Smooth muscle cell (in vitro differentiated cells): ENCODE results near the gene DOCK9. TPM values are rescaled to one million over a fixed set of nuclear protein-coding genes. Genes with fewer than 3 reads are reported as not detected.

Experiments
- DNase-seq: peaks from one replicate; lab custom pipeline; 2025; ENCODE audit not compliant: unreplicated experiment; lab: John Stamatoyannopoulos, UW
- H2AFZ ChIP-seq: fragments of 200-600 bp; sonication (generic); 2 replicates; pipeline ENCODE4 v1.6.0; 2016; ENCODE audit warnings: antibody characterized with exemption, low read depth, mild to moderate bottlenecking
- H3F3A ChIP-seq: fragments of 200-600 bp; sonication (generic); 2 replicates; pipeline ENCODE4 v1.6.0; 2017; ENCODE audit warnings: antibody characterized with exemption, low read depth
- H3K27ac ChIP-seq: fragments of 200-600 bp; sonication (generic); 2 replicates; pipeline ENCODE4 v1.5.1; 2016; ENCODE audit warnings: low read depth, mild to moderate bottlenecking
- H3K27me3 ChIP-seq: fragments of 200-600 bp; sonication (generic); 2 replicates; pipeline ENCODE4 v1.6.1; 2016; ENCODE audit warnings: low read depth, mild to moderate bottlenecking
- H3K36me3 ChIP-seq: fragments of 200-600 bp; sonication (generic); 2 replicates; pipeline ENCODE4 v1.5.1; 2016; ENCODE audit warnings: low read depth
- H3K4me1 ChIP-seq: fragments of 200-600 bp; sonication (generic); 2 replicates; pipeline ENCODE4 v1.5.1; 2016; ENCODE audit warnings: low read depth
- H3K4me2 ChIP-seq: fragments of 200-600 bp; sonication (generic); 2 replicates; pipeline ENCODE4 v1.6.0; 2016; ENCODE audit warnings: mild to moderate bottlenecking
- H3K4me3 ChIP-seq: fragments of 200-600 bp; sonication (generic); 2 replicates; pipeline ENCODE4 v1.5.1; 2016; ENCODE audit warnings: mild to moderate bottlenecking
- H3K79me2 ChIP-seq: fragments of 200-600 bp; sonication (generic); 2 replicates; pipeline ENCODE4 v1.6.0; 2016; ENCODE audit warnings: low read depth, mild to moderate bottlenecking
- H3K9ac ChIP-seq: fragments of 200-600 bp; sonication (generic); 2 replicates; pipeline ENCODE4 v1.6.0; 2016; ENCODE audit warnings: low read depth
- H3K9me3 ChIP-seq: fragments of 200-600 bp; sonication (generic); replicated peaks from 2 replicates; pipeline ENCODE4 v1.5.1; 2016; ENCODE audit warnings: low read depth
- H4K20me1 ChIP-seq: fragments of 200-600 bp; sonication (generic); 2 replicates; pipeline ENCODE4 v1.6.0; 2016; ENCODE audit warnings: low read depth
- CTCF ChIP-seq: fragments of 200-600 bp; sonication (generic); IDR thresholded peaks from 2 replicates; pipeline ENCODE4 v1.5.1; 2017; ENCODE audit warnings: borderline replicate concordance, mild to moderate bottlenecking, antibody characterized with exemption; ENCODE audit not compliant: insufficient read depth, poor library complexity, severe bottlenecking
- WGBS: methylation state at CpG from one replicate; pipeline ENCODE4 v1.1.7; 2016; ENCODE audit warnings: low lambda C conversion rate; 5-methylcytosine and 5-hydroxymethylcytosine counted together
- polyA plus RNA-seq: library from polyadenylated mRNA; unstranded; fragments of >200 nt; fragmentation: Nextera tagmentation; extraction: Ambion mirVana; gene quantifications from 2 replicates; pipeline ENCODE4 v1.2.1, GENCODE V29; 2016
- total RNA-seq: library from RNA; depleted of rRNA; stranded (reverse); fragments of >200 nt; gene quantifications from 2 replicates; pipeline ENCODE4 v1.2.3, GENCODE V29; 2014

The DOCK9 gene
- total and polyA plus RNA-seq, 2 experiments from 2014 or later, result 5.7 to 25.1 TPM

GRCh38 chr13:98803921-98804320 is 173.9 kb downstream of the DOCK9 start:
- no peaks in the 10 kb centered on the region for H3K79me2 ChIP-seq
- H2AFZ ChIP-seq, result no peak overlapping the region
- TF ChIP-seq CTCF, result no peak
- WGBS, result 97% methylated on average over 10 of the region's 10 CpGs
- no peak overlapping the region for H3K4me2 ChIP-seq
- no peak overlapping the region for H3K9ac ChIP-seq
- H3K36me3 ChIP-seq, result no peaks in the 10 kb centered on the region
- H3K9me3 ChIP-seq, result no peaks in the 10 kb centered on the region
- no peaks in the 10 kb centered on the region for H4K20me1 ChIP-seq
- H3K27ac ChIP-seq, result no peak overlapping the region
- no peak for DNase-seq
- H3K27me3 ChIP-seq, result no peaks in the 10 kb centered on the region
- no peaks in the 10 kb centered on the region for H3K4me1 ChIP-seq
- H3F3A ChIP-seq, result no peaks in the 10 kb centered on the region
- H3K4me3 ChIP-seq, result no peak overlapping the region

DNA sequence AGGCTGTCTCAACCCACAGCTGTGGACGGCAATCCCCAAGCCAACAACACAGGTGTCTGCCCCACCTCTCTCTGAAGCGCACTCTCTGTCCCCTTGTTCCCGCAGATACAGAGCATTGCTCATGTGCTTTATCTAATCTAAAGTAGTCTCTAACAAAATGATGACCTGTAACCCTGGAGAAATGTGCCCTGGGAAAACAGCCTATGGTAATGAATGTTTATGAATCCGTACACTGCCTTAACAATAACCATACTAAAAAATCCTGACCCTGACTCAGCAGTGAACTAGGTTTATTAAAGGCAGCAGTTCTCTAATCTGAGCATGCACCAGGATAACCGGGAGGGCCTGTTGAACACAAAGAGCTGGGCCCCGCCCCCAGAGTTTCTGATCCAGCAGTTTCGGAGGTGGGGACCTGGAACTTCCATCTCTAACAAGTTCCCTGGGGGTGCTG is 174.7 kb downstream of the DOCK9 start:
- Histone ChIP-seq H3K4me3 (no peak overlapping the region), H3K9ac (no peak overlapping the region), H3K27me3 (no peaks in the 10 kb centered on the region), H3K36me3 (no peaks in the 10 kb centered on the region), H3K4me1 (no peaks in the 10 kb centered on the region), H2AFZ (no peak overlapping the region), H3K79me2 (no peaks in the 10 kb centered on the region), H3K27ac (no peak overlapping the region), H4K20me1 (no peaks in the 10 kb centered on the region), H3K4me2 (no peak overlapping the region), H3K9me3 (no peaks in the 10 kb centered on the region), H3F3A (no peaks in the 10 kb centered on the region)
- no peak for TF ChIP-seq CTCF
- 81% methylated on average over 7 of the region's 7 CpGs for WGBS
- DNase-seq, result no peak

DNA sequence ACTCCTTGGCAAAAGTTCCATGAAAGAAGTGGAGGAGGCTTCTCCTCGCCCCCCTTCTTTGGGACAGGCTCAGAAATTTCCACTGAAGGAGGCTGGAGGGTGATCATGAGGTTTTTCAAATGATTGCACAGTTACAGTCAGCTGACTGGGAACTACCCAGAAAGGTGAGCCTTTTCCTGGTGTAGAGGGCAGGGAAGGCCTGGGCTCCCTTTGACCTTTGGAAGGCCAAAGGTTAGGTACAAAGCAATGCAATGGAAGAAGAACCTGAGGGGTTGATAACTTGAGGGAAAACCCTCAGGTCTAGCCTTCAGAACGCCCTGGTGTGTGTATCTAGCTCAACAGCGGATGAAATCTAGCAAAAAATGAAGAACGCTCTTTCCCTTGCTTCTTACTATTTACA is 175.3 kb downstream of the DOCK9 start:
- no peaks in the 10 kb centered on the region for H3K79me2 ChIP-seq
- H3K36me3 ChIP-seq, result no peaks in the 10 kb centered on the region
- no peak for DNase-seq
- H3K4me1 ChIP-seq, result no peaks in the 10 kb centered on the region
- no peaks in the 10 kb centered on the region for H3F3A ChIP-seq
- H3K27me3 ChIP-seq, result no peaks in the 10 kb centered on the region
- H3K4me2 ChIP-seq, result no peak overlapping the region
- H3K27ac ChIP-seq, result no peak overlapping the region
- 98% methylated on average over 4 of the region's 4 CpGs for WGBS
- H2AFZ ChIP-seq, result no peak overlapping the region
- TF ChIP-seq CTCF, result no peak
- H4K20me1 ChIP-seq, result no peaks in the 10 kb centered on the region
- H3K9me3 ChIP-seq, result no peaks in the 10 kb centered on the region
- H3K9ac ChIP-seq, result no peak overlapping the region
- H3K4me3 ChIP-seq, result no peak overlapping the region

- TF ChIP-seq CTCF, result no peak
- Histone ChIP-seq H3K9me3 (no peaks in the 10 kb centered on the region), H3K27me3 (no peaks in the 10 kb centered on the region), H3K4me1 (no peaks in the 10 kb centered on the region), H3F3A (no peaks in the 10 kb centered on the region), H3K27ac (no peak overlapping the region), H3K36me3 (no peaks in the 10 kb centered on the region), H3K79me2 (no peaks in the 10 kb centered on the region), H4K20me1 (no peaks in the 10 kb centered on the region), H2AFZ (no peak overlapping the region), H3K9ac (no peak overlapping the region), H3K4me3 (no peak overlapping the region), H3K4me2 (no peak overlapping the region)
- WGBS, result 89% methylated on average over 10 of the region's 10 CpGs
- DNase-seq, result no peak
Measured at GRCh38 chr13:98801626-98802418, 176.0 kb downstream of the DOCK9 start.
